Central memory CD4-positive, alpha-beta T cell (primary cell): ENCODE data around the gene KCNV2.
"Not testable (repeated sequence)": the region's sequence is repeated elsewhere in the genome, so short reads cannot be mapped to it uniquely, and the experiment has no call there.

ENCODE experiments used
- DNase-seq: peaks from one replicate; pipeline ENCODE4 v3.0.0; 2022
- total RNA-seq, 3 experiments: gene quantifications; one replicate each; lab custom pipeline; 2026; lab: John Stamatoyannopoulos, UW

Gene KCNV2
- 0 reads per million in 3 experiments for total RNA-seq

- DNase-seq: no peak
These were observed at the start of gene KCNV2 for GRCh38 chr9:2717385-2717784. Gene KCNV2 (plus strand): TSS chr9:2717510. CDS start chr9:2717740, 230 bp downstream.

GRCh38 chr9:2673161-2673560 lies 44.1 kb upstream of the KCNV2 start:
- no peak for DNase-seq

- DNase-seq: no peak
These were observed 43.0 kb upstream of the KCNV2 start for GRCh38 chr9:2674141-2674824.

- no peak for DNase-seq
These were observed 41.5 kb upstream of the KCNV2 start for GRCh38 chr9:2675834-2676233.

GRCh38 chr9:2676466-2676865 lies 40.8 kb upstream of the KCNV2 start:
- DNase-seq: no peak

GRCh38 chr9:2677915-2678889 lies 39.1 kb upstream of the KCNV2 start:
- DNase-seq: no peak

GRCh38 chr9:2679011-2679410 lies 38.3 kb upstream of the KCNV2 start:
- no peak for DNase-seq

- DNase-seq: no peak
These were observed 35.3 kb upstream of the KCNV2 start for GRCh38 chr9:2681981-2682380.

DNA sequence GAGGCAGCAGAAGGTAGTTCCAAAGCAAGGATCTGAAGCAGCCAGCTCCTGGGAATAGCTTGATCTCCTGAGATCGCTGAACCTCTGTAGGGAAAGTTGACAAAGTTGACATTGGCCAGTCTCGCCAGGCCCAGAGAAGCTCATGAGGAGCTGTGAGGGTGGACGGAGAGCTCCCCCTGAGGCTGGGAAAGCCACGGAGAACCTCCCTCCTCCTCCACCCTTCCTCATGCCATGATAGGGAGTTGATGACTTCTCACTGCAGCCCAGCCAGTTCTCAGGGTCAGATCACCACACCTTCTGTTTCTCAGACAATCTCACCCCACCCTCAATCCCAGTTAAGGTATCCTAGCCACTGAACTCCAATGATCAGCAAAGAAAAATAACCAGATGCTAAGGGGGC lies 30.4 kb upstream of the KCNV2 start:
- no peak for DNase-seq

GRCh38 chr9:2688636-2689035 lies 28.7 kb upstream of the KCNV2 start:
- no peak for DNase-seq

DNA sequence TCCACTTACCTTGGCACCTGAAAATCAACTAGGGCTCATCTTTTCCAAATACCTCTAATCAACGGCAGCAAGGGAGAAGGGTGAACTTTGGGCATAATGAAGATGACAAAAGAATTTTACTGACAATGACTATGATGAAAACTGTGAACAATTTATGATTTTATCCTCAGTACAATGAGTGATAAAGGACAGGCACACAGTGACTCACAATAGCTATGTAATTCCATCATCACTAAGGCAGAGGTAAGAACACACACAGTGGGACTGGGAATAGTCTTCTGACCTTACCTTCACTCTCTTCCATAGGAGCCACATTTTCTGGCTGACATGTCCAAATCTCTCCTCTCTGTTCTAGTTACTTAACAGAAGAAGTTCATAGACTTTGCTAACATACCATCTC lies 26.1 kb upstream of the KCNV2 start:
- DNase-seq: no peak

DNA sequence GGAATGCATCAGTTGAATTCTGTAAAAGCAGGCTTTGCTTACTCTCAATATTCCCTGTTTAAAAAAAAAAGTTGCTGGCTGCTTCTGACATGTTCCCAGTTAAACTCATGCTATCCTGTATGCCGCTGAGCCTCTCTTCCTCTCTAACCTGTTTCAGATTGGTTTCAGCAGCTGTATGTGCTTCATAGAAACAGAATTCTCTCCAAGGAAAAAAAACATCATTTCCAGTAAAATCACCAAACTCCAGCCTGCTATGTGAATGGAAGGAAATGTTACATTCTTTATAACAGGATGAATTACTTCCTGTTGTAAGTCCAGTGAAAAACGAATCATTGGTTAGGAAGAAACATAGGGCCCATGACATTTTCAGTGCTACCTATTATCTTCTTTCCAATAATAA lies 25.7 kb upstream of the KCNV2 start:
- DNase-seq: no peak

DNA sequence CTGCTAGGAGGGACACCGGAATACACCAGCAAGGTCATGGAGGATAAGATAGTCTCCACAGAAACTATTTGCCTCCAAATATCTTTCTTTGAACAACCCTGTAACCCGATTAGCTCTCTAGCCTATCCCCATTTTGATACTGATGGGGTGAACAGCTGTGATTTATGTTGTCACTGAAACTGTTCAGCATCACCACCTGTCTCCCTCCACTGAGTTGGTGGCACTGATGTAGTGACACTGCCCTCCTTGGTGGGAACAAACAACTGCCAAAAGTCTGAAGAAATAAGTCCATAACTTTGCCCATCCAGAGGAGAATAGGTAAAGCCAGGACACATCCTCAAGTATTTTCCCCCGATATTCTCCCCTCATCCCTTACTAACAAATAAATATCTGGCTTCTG lies 24.3 kb upstream of the KCNV2 start:
- DNase-seq: no peak

DNA sequence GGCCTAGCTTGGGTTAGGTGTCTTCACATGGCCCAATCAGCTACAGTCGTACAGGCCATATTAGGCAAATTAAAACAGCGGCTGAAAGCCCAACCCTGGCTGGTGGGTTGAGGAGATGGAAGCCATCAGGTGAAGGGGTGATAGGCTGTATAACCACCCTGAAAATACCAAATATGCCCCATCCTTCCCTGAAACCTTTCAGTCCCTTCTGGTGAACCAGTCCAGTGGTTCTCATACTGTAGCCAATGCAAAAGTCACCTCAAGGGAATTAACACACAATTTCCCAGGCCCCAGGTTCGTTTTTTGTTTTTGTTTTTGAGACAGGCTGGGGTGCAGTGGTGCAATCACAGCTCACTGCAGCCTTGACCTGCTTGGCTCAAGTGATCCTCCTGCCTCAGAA lies 19.8 kb upstream of the KCNV2 start:
- DNase-seq: no peak

GRCh38 chr9:2700398-2700797 lies 16.9 kb upstream of the KCNV2 start:
- no peak for DNase-seq

GRCh38 chr9:2700909-2701550 lies 16.3 kb upstream of the KCNV2 start:
- no peak for DNase-seq

- DNase-seq: no peak
These were observed 12.8 kb upstream of the KCNV2 start for GRCh38 chr9:2704504-2704903.

- DNase-seq: not testable (repeated sequence)
These were observed 10.1 kb upstream of the KCNV2 start for GRCh38 chr9:2707256-2707655.

GRCh38 chr9:2709645-2710101 lies 7.6 kb upstream of the KCNV2 start:
- DNase-seq: no peak

GRCh38 chr9:2711716-2712115 lies 5.6 kb upstream of the KCNV2 start:
- DNase-seq: no peak

GRCh38 chr9:2718001-2718697 lies 839 bp downstream of the KCNV2 start:
- DNase-seq: no peak

GRCh38 chr9:2718698-2719033 lies 1.4 kb downstream of the KCNV2 start:
- no peak for DNase-seq

- no peak for DNase-seq
These were observed 2.9 kb downstream of the KCNV2 start for GRCh38 chr9:2720179-2720654.
